ENCODE results near the gene FAXC.

- no peak for TF ChIP-seq CTCF (IDR thresholded peaks at IDR 0.05; ENCODE audit: borderline replicate concordance, extremely low read depth, low read length, poor library complexity, severe bottlenecking)
- TF ChIP-seq EZH2 (IDR thresholded peaks at IDR 0.05; ENCODE audit: borderline replicate concordance, low read depth, low read length, severe bottlenecking) = no peak
Observed at GRCh38 chr6:99294786-99295185, 54.7 kb downstream of the FAXC start.

Measured in DND-41 (cell line).